CD4-positive, alpha-beta T cell (primary cell): ENCODE measurements around the gene MRPL21. TPM values are rescaled to one million over a fixed set of nuclear protein-coding genes. Genes with fewer than 3 reads are reported as not detected.

Experiments used
- ATAC-seq: fragments of 200-7000 bp; cut with Tn5 transposase; one replicate; pipeline ENCODE4 v1.10.0; 2022; ENCODE audit warnings: mild to moderate bottlenecking; ENCODE audit not compliant: poor library complexity
- CTCF ChIA-PET: fragments of 350-600 bp; sonication (Branson Sonifier 250); formaldehyde crosslinking; loops from one replicate; lab custom pipeline; 2021; ENCODE audit warnings: antibody characterized with exemption, inconsistent platforms; lab: Charles Lee
- POLR2A ChIA-PET: fragments of 350-600 bp; sonication (Branson Sonifier 250); formaldehyde crosslinking; loops from one replicate; lab custom pipeline; 2021; ENCODE audit warnings: antibody characterized with exemption, inconsistent platforms; lab: Charles Lee
- DNase-seq, 14 experiments: peaks; one replicate each; pipeline ENCODE4 v3.0.0-alpha.2; 2013 to 2020; ENCODE audit warnings: mixed read lengths in 2 of 14
- H3K27ac ChIP-seq, 2 donors: one replicate each; pipeline versions ENCODE4 v1.5.1 to v1.7.0; 2013; ENCODE audit warnings: low read length in 2 of 2, low read depth in 1 of 2, mild to moderate bottlenecking in 1 of 2
- H3K27me3 ChIP-seq, 2 experiments: 1 replicate in 1 of 2; 2 replicates in 1 of 2; pipeline versions ENCODE4 v1.6.1 to v1.7.0; 2013; ENCODE audit warnings: low read length in 2 of 2, control low read depth in 1 of 2, mild to moderate bottlenecking in 1 of 2, moderate library complexity in 1 of 2; ENCODE audit not compliant: insufficient read depth in 2 of 2, control insufficient read depth in 1 of 2
- H3K36me3 ChIP-seq: one replicate; pipeline ENCODE4 v1.6.1; 2013; ENCODE audit warnings: low read length, control low read depth; ENCODE audit not compliant: insufficient read depth
- H3K4me1 ChIP-seq: one replicate; pipeline ENCODE4 v1.6.1; 2013; ENCODE audit warnings: low read length, control low read depth; ENCODE audit not compliant: insufficient read depth
- H3K4me3 ChIP-seq: one replicate; pipeline ENCODE4 v1.5.1; 2013; ENCODE audit warnings: mild to moderate bottlenecking, low read length, moderate library complexity
- H3K9me3 ChIP-seq, 2 experiments: 1 replicate in 1 of 2; 2 replicates in 1 of 2; pipeline versions ENCODE4 v1.6.1 to v1.7.0; 2013; ENCODE audit warnings: low read length in 2 of 2, mild to moderate bottlenecking in 2 of 2, control low read depth in 1 of 2, moderate library complexity in 1 of 2; ENCODE audit not compliant: control insufficient read depth in 1 of 2, insufficient read depth in 1 of 2
- H3K27ac Mint-ChIP-seq: one replicate; pipeline ENCODE4 v1.8.0; 2020; ENCODE audit warnings: mixed read lengths
- H3K27me3 Mint-ChIP-seq: one replicate; pipeline ENCODE4 v1.8.0; 2021; ENCODE audit warnings: mixed read lengths
- H3K36me3 Mint-ChIP-seq: one replicate; pipeline ENCODE4 v1.8.0; 2021; ENCODE audit warnings: low read depth, mixed read lengths
- H3K4me1 Mint-ChIP-seq: one replicate; pipeline ENCODE4 v1.8.0; 2021; ENCODE audit warnings: low read depth, mixed read lengths
- H3K4me3 Mint-ChIP-seq: one replicate; pipeline ENCODE4 v1.8.0; 2020; ENCODE audit warnings: mild to moderate bottlenecking, mixed read lengths
- H3K9me3 Mint-ChIP-seq: one replicate; pipeline ENCODE4 v1.8.0; 2020; ENCODE audit warnings: mixed read lengths
- CTCF ChIP-seq: fragments of 200-600 bp; IDR thresholded peaks from one replicate; pipeline ENCODE4 v1.8.0; 2022; ENCODE audit warnings: antibody characterized with exemption, mild to moderate bottlenecking
- intact Hi-C, 2 experiments: fragments of 100-400 bp; cut with DNase I in 1 of 2; cut with micrococcal nuclease in 1 of 2; formaldehyde crosslinking; loops; one replicate each; pipeline versions ENCODE4 v1.15.1 to v1.9.0; 2023 to 2025; cut with DNase I, micrococcal nuclease
- total RNA-seq, 174 experiments: library from RNA in 2 of 174; stranded (reverse) in 2 of 174; gene quantifications; one replicate each; pipeline ENCODE4 v1.2.3 and lab custom pipeline; 2021 to 2026

MRPL21 gene
- total RNA-seq, 2 experiments from 2014 or later: 47.5 to 48.0 TPM

GRCh38 chr11:68897441-68897840 is 6.2 kb downstream of the MRPL21 start:
- DNase-seq (no peak), ATAC-seq (no peak)
- H3K9me3 ChIP-seq: no peaks in the 10 kb centered on the region
- ChIA-PET CTCF (no interaction called here), POLR2A (no interaction called here)
- no peak for TF ChIP-seq CTCF
- Mint-ChIP-seq H3K9me3 (no peaks in the 10 kb centered on the region), H3K36me3 (peaks cover 83% of the 10 kb centered on the region), H3K4me3 (no peak overlapping the region), H3K27me3 (no peaks in the 10 kb centered on the region), H3K4me1 (peaks cover 16% of the 10 kb centered on the region), H3K27ac (no peak overlapping the region)
- H3K4me3 ChIP-seq: no peak overlapping the region
- H3K27me3 ChIP-seq: no peaks in the 10 kb centered on the region
- intact Hi-C loops: no loop called here
- H3K36me3 ChIP-seq: peaks cover 61% of the 10 kb centered on the region
- peaks cover 7% of the 10 kb centered on the region for H3K4me1 ChIP-seq
- no peak overlapping the region for H3K27ac ChIP-seq

- H3K27ac Mint-ChIP-seq: no peak overlapping the region
These were observed 7.3 kb downstream of the MRPL21 start for GRCh38 chr11:68896171-68896959.

DNA sequence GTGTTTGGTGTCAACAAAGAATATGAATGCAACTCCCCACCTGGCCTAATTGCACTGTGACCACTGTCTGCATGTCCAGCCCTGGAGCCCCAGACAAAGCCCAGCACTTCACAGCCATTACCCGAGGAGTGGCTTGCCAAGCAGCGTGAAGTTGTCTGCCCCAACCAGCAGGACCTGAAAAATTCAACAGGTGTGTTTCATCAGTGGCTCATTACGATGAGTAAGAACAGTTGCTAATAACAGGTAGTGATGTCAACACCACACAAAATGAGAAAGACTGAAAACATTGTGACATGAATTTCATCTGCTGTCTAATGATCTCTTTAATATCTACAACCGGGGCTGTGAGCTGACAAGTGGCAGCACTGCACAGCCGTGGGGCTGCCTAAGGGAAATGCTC is 10.3 kb downstream of the MRPL21 start:
- Mint-ChIP-seq H3K4me3 (no peak overlapping the region), H3K27me3 (no peaks in the 10 kb centered on the region), H3K9me3 (no peaks in the 10 kb centered on the region), H3K36me3 (peaks cover 80% of the 10 kb centered on the region), H3K4me1 (no peaks in the 10 kb centered on the region), H3K27ac (no peak overlapping the region)
- no peak for TF ChIP-seq CTCF
- ATAC-seq (no peak), DNase-seq (no peak)
- ChIA-PET CTCF (no interaction called here), POLR2A (no interaction called here)
- Histone ChIP-seq H3K27me3 (no peaks in the 10 kb centered on the region), H3K4me1 (no peaks in the 10 kb centered on the region), H3K9me3 (peaks cover 0 to 4% of the 10 kb centered on the region in 2 experiments), H3K27ac (no peak overlapping the region), H3K4me3 (no peak overlapping the region), H3K36me3 (peaks cover 60% of the 10 kb centered on the region)
- intact Hi-C loops: no loop called here

More at GRCh38 chr11:68896171-68896959, 7.3 kb downstream of the MRPL21 start:
- Histone ChIP-seq H3K4me3 (no peak overlapping the region), H3K36me3 (peaks cover 67% of the 10 kb centered on the region), H3K27ac (no peak overlapping the region), H3K27me3 (no peaks in the 10 kb centered on the region), H3K4me1 (no peaks in the 10 kb centered on the region), H3K9me3 (no peaks in the 10 kb centered on the region)
- H3K4me1 Mint-ChIP-seq: peaks cover 6% of the 10 kb centered on the region
- CTCF ChIA-PET: no interaction called here
- no peak for TF ChIP-seq CTCF
- intact Hi-C loops: no loop called here
- POLR2A ChIA-PET: no interaction called here
- no peaks in the 10 kb centered on the region for H3K9me3 Mint-ChIP-seq
- H3K27me3 Mint-ChIP-seq: no peaks in the 10 kb centered on the region
- ATAC-seq (no peak), DNase-seq (no peak)
- no peak overlapping the region for H3K4me3 Mint-ChIP-seq
- peaks cover 82% of the 10 kb centered on the region for H3K36me3 Mint-ChIP-seq
